ENCODE data around the gene OLFM1. TPM values are rescaled to one million over a fixed set of nuclear protein-coding genes. Genes with fewer than 3 reads are reported as not detected.
A peak's percentile ranks its signal among the peaks of the same experiment; 100 is the strongest.

Gene OLFM1
- total and polyA plus RNA-seq, 2 experiments from 2014 or later, result 2.4 to 3.8 TPM

DNA sequence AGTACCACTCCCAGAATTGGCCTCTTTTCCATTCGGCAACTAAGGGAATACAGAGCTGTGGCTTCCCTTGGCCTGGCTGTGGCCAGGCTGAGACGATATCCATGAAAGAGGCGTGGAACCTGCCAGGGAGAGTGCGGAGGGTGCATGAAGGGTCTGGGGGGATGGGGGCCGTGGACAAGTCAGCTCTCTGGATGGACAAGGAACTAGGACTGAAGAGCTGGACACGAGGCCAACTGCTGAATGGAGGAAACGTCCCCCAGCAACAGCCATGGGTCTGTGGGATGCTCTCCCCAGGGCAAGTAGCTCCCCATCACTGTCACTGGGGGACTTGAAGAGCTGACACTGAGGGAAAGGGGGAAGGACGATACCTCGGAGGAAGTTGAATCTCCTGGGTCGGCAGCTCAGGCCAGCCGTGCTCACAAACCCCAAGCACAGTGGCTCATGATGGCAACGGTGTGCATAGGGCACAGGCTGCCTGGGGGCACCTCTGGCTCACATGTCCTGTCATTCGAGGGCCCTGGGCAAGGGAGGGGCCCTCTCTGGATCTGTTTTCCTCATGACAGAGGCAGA lies 4.1 kb upstream of the OLFM1 start:
- TF ChIP-seq, protein P1, sequence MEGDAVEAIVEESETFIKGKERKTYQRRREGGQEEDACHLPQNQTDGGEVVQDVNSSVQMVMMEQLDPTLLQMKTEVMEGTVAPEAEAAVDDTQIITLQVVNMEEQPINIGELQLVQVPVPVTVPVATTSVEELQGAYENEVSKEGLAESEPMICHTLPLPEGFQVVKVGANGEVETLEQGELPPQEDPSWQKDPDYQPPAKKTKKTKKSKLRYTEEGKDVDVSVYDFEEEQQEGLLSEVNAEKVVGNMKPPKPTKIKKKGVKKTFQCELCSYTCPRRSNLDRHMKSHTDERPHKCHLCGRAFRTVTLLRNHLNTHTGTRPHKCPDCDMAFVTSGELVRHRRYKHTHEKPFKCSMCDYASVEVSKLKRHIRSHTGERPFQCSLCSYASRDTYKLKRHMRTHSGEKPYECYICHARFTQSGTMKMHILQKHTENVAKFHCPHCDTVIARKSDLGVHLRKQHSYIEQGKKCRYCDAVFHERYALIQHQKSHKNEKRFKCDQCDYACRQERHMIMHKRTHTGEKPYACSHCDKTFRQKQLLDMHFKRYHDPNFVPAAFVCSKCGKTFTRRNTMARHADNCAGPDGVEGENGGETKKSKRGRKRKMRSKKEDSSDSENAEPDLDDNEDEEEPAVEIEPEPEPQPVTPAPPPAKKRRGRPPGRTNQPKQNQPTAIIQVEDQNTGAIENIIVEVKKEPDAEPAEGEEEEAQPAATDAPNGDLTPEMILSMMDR (IDR thresholded peaks at IDR 0.05; ENCODE audit: low read depth, low read length), result no peak
- no peak overlapping the region for H3K27ac ChIP-seq

DNA sequence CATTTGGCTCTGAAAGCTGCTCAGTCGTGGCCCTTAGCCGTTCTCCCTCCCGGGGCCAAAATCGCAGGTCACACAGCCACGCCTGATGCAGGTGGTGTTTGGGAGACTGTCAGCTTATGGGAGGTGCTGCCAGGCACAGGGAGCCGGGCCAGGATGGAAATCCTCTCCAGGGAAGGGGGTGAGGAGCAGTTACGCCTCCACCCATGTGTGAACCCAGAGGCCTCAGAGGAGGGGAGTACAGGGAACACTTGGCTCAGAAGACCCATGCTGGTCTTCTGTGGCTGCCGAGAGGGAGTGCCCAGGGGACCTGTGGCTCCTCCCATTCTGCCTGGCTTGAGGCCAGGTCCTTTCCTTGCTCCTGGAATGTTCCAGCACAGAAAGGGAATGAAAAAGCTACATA lies 3.6 kb upstream of the OLFM1 start:
- Histone ChIP-seq H3K4me3 (no peak overlapping the region), H3K27ac (no peak overlapping the region), H3K9me3 (ENCODE audit: low read depth) (no peaks in the 10 kb centered on the region), H3K27me3 (peaks cover 22% of the 10 kb centered on the region), H3K4me1 (ENCODE audit: low read depth) (no peaks in the 10 kb centered on the region), H3K36me3 (no peaks in the 10 kb centered on the region)
- TF ChIP-seq, protein P1 (IDR thresholded peaks at IDR 0.05; ENCODE audit: low read depth, low read length), result no peak
- no peak for DNase-seq (ENCODE audit: low read depth in 1 of 2, low spot score in 1 of 2)

More for the DNA sequence above, 4.1 kb upstream of the OLFM1 start:
- DNase-seq (ENCODE audit: low read depth in 1 of 2, low spot score in 1 of 2), result no peak
- Histone ChIP-seq H3K36me3 (no peaks in the 10 kb centered on the region), H3K4me1 (ENCODE audit: low read depth) (no peaks in the 10 kb centered on the region), H3K27me3 (peaks cover 17% of the 10 kb centered on the region), H3K9me3 (ENCODE audit: low read depth) (no peaks in the 10 kb centered on the region), H3K4me3 (no peak overlapping the region)

GRCh38 chr9:135084262-135084661 lies 3.2 kb upstream of the OLFM1 start:
- H3K27me3 ChIP-seq, result peaks cover 26% of the 10 kb centered on the region

DNA sequence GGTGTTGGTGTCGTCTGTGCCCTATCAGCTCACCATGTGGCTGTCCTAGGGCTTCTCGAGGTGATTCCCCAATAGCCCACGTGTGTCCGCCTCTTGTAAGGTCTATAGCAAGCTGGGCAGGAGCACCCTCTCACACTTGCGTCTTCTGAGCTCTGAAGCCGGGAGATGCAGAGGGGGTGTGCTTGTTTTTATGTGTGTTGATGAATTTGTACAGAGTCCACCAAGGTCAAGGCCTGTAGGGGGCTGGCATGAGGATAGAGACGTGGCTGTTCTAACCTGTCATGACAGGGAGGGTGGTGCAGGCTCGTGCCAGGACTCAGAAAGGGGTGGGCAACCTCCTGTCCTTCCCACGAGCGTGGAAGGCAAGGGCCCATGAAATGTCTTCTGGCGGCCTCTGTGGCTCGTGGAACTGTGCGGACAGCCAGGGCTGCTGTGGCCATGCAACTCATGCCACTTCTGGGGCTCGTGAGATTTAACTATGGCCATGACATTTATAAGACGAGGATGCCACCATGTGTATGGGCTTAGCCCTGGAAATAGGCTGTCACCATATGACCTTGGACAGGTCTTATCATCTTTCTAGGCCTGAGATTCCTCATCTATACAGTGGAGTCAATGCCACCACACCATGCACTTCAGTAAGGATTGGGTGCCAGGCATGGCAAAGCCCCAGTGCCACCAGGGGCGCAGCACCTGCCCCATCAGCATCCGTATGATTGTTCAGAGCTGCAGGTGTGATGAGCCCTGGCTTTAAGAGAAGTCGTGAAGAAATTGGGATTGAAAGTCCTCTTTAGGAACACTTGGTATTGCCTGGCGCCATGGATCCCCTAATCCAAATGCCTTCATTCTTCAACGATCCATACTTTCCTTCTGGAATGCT lies 2.3 kb upstream of the OLFM1 start:
- no peak overlapping the region for H3K27ac ChIP-seq
- no peak overlapping the region for H3K4me3 ChIP-seq
- TF ChIP-seq, protein P1 (IDR thresholded peaks at IDR 0.05; ENCODE audit: low read depth, low read length), result no peak
- peaks cover 35% of the 10 kb centered on the region for H3K27me3 ChIP-seq
- no peaks in the 10 kb centered on the region for H3K36me3 ChIP-seq
- H3K9me3 ChIP-seq (ENCODE audit: low read depth), result no peaks in the 10 kb centered on the region
- H3K4me1 ChIP-seq (ENCODE audit: low read depth), result no peaks in the 10 kb centered on the region
- DNase-seq (ENCODE audit: low read depth in 1 of 2, low spot score in 1 of 2), result no peak

More at GRCh38 chr9:135084262-135084661, 3.2 kb upstream of the OLFM1 start:
- DNase-seq (ENCODE audit: low read depth in 1 of 2, low spot score in 1 of 2), result no peak
- H3K27ac ChIP-seq, result no peak overlapping the region
- H3K9me3 ChIP-seq (ENCODE audit: low read depth), result no peaks in the 10 kb centered on the region
- TF ChIP-seq, protein P1 (IDR thresholded peaks at IDR 0.05; ENCODE audit: low read depth, low read length), result no peak
- no peaks in the 10 kb centered on the region for H3K4me1 ChIP-seq (ENCODE audit: low read depth)
- H3K4me3 ChIP-seq, result no peak overlapping the region
- no peaks in the 10 kb centered on the region for H3K36me3 ChIP-seq

- DNase-seq (ENCODE audit: low read depth in 1 of 2, low spot score in 1 of 2), result peak; percentile 69 to 81
- Histone ChIP-seq H3K9me3 (ENCODE audit: low read depth) (no peaks in the 10 kb centered on the region), H3K36me3 (no peaks in the 10 kb centered on the region), H3K4me3 (no peak overlapping the region), H3K27ac (no peak overlapping the region), H3K4me1 (ENCODE audit: low read depth) (no peaks in the 10 kb centered on the region), H3K27me3 (peaks cover 39% of the 10 kb centered on the region)
- TF ChIP-seq, protein P1 (IDR thresholded peaks at IDR 0.05; ENCODE audit: low read depth, low read length), result peak; percentile 95
Observed at GRCh38 chr9:135085830-135086546, 1.5 kb upstream of the OLFM1 start.

Measured in cardiac muscle cell (in vitro differentiated cells and primary cell).